Measurements from ENCODE around the gene LCLAT1. TPM values are rescaled to one million over a fixed set of nuclear protein-coding genes. Genes with fewer than 3 reads are reported as not detected.

LCLAT1 gene
- total and polyA plus RNA-seq, 2 donors (not counting 1 experiment from before 2014, with no cell fraction given), result 5.1 to 21.9 TPM

DNA sequence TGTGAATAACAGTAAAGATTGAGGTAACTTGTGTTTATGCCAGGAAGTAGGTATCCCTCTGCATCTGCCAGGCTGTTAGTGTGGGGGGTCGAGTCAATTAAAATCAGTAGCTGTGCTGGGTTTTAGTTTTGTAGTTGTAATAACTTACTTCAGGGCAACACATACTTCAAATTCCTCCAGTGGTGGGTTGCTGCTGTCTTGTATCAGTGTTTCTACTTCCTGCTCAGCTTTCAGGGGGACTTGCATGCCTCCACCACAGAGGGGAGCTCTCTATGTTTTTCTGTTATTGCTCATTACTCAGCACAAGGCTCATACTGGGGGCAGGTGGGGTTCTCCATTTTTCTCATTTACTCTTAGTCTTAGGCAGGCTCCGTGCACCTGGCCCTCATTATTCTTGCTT is 223.4 kb downstream of the LCLAT1 start:
- POLR2A ChIA-PET, result no interaction called here
- H3K9me3 ChIP-seq (ENCODE audit: control extremely low read depth in 1 of 3, control insufficient read depth in 2 of 3, insufficient read depth in 1 of 3, low read length in 2 of 3), result peaks cover 2 to 37% (median 28%) of the 10 kb centered on the region in 3 donors

DNA sequence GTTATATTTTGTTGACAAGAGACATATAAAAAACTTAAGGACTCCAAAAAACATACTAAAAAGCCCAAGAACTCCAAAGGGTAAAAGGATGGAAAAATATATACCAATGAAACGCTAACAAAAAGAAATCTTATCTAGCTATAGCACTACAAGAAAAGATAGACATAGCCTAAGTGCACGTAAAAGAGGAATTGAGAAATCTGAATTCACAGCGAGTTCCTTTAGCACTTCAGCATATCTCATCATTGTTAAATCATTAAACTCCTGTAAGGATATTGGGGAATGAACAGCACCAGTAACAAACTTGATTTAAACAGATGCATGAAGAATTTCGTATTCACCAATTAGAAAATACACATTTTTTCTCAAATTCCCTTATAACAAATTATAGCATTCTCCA is 226.1 kb downstream of the LCLAT1 start:
- H4K20me1 ChIP-seq (ENCODE audit: control insufficient read depth, insufficient read depth, low read length, poor library complexity, severe bottlenecking), result no peaks in the 10 kb centered on the region
- ChIA-PET CTCF (no interaction called here), POLR2A (no interaction called here)
- no peak overlapping the region for H3K4me2 ChIP-seq (replicated peaks; ENCODE audit: low read depth, low read length, poor library complexity, severe bottlenecking)
- WGBS (ENCODE audit: insufficient coverage), result no CpG with 5 or more reads among the region's 4 CpGs
- H3K4me3 Mint-ChIP-seq, result no peak overlapping the region
- no peaks in the 10 kb centered on the region for H3K36me3 ChIP-seq (replicated peaks in 1 of 2; ENCODE audit: control extremely low read depth in 1 of 2, control insufficient read depth in 1 of 2, extremely low read depth in 1 of 2, insufficient read depth in 2 of 2, low read length in 1 of 2)
- H2AFZ ChIP-seq (ENCODE audit: insufficient read depth, low read depth, low read length, poor library complexity, severe bottlenecking), result no peak overlapping the region
- intact Hi-C loops (cut with micrococcal nuclease), result no loop called here
- H3K27ac Mint-ChIP-seq, result no peak overlapping the region
- peaks cover 15% of the 10 kb centered on the region for H3K27me3 Mint-ChIP-seq
- no peak overlapping the region for H3K9ac ChIP-seq (ENCODE audit: low read length)
- no peaks in the 10 kb centered on the region for H3K79me2 ChIP-seq (ENCODE audit: control insufficient read depth, insufficient read depth, low read length)
- DNase-seq, result no peak
- H3K4me1 Mint-ChIP-seq, result peaks cover 4% of the 10 kb centered on the region
- H3K4me1 ChIP-seq (ENCODE audit: control insufficient read depth in 2 of 2, insufficient read depth in 2 of 2, low read length in 2 of 2), result no peaks in the 10 kb centered on the region
- H3K9me3 Mint-ChIP-seq (ENCODE audit: insufficient read depth), result peaks cover 7% of the 10 kb centered on the region
- ATAC-seq (ENCODE audit: low read depth), result no peak
- H3K4me3 ChIP-seq (ENCODE audit: control extremely low read depth in 1 of 5, extremely low read depth in 1 of 5, insufficient read depth in 1 of 5, low read depth in 2 of 5, low read length in 4 of 5), result no peak overlapping the region
- no peak overlapping the region for H3K27ac ChIP-seq (ENCODE audit: low read length in 2 of 2)
- H3K9me3 ChIP-seq (ENCODE audit: control extremely low read depth in 1 of 3, control insufficient read depth in 2 of 3, insufficient read depth in 1 of 3, low read length in 2 of 3), result peaks cover 3 to 20% (median 13%) of the 10 kb centered on the region in 3 donors
- TF ChIP-seq, protein P1, sequence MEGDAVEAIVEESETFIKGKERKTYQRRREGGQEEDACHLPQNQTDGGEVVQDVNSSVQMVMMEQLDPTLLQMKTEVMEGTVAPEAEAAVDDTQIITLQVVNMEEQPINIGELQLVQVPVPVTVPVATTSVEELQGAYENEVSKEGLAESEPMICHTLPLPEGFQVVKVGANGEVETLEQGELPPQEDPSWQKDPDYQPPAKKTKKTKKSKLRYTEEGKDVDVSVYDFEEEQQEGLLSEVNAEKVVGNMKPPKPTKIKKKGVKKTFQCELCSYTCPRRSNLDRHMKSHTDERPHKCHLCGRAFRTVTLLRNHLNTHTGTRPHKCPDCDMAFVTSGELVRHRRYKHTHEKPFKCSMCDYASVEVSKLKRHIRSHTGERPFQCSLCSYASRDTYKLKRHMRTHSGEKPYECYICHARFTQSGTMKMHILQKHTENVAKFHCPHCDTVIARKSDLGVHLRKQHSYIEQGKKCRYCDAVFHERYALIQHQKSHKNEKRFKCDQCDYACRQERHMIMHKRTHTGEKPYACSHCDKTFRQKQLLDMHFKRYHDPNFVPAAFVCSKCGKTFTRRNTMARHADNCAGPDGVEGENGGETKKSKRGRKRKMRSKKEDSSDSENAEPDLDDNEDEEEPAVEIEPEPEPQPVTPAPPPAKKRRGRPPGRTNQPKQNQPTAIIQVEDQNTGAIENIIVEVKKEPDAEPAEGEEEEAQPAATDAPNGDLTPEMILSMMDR (IDR thresholded peaks at IDR 0.05), result no peak
- no peak for TF ChIP-seq EZH2 (IDR thresholded peaks at IDR 0.05; ENCODE audit: borderline replicate concordance, insufficient read depth, low read depth, low read length, poor library complexity, severe bottlenecking)
- H3K27me3 ChIP-seq (replicated peaks in 1 of 4; ENCODE audit: control extremely low read depth in 1 of 4, control insufficient read depth in 3 of 4, insufficient read depth in 4 of 4, low read length in 3 of 4), result peaks cover 0 to 3% (median 0%) of the 10 kb centered on the region in 4 experiments

More for the DNA sequence above, 223.4 kb downstream of the LCLAT1 start:
- H2AFZ ChIP-seq (ENCODE audit: insufficient read depth, low read depth, low read length, poor library complexity, severe bottlenecking), result no peak overlapping the region
- H3K4me1 Mint-ChIP-seq, result no peaks in the 10 kb centered on the region
- TF ChIP-seq, protein P1 (IDR thresholded peaks at IDR 0.05), result no peak
- no peak for TF ChIP-seq EZH2 (IDR thresholded peaks at IDR 0.05; ENCODE audit: borderline replicate concordance, insufficient read depth, low read depth, low read length, poor library complexity, severe bottlenecking)
- DNase-seq (no peak), ATAC-seq (ENCODE audit: low read depth) (no peak)
- WGBS (ENCODE audit: insufficient coverage), result 100% methylated on average over 1 of the region's 2 CpGs
- CTCF ChIA-PET, result no interaction called here
- intact Hi-C loops (cut with micrococcal nuclease), result no loop called here
- H3K4me3 Mint-ChIP-seq, result no peak overlapping the region
- H4K20me1 ChIP-seq (ENCODE audit: control insufficient read depth, insufficient read depth, low read length, poor library complexity, severe bottlenecking), result no peaks in the 10 kb centered on the region
- no peak overlapping the region for H3K9ac ChIP-seq (ENCODE audit: low read length)
- H3K27me3 Mint-ChIP-seq, result peaks cover 15% of the 10 kb centered on the region
- peaks cover 0 to 3% (median 0%) of the 10 kb centered on the region in 4 experiments for H3K27me3 ChIP-seq (replicated peaks in 1 of 4; ENCODE audit: control extremely low read depth in 1 of 4, control insufficient read depth in 3 of 4, insufficient read depth in 4 of 4, low read length in 3 of 4)
- no peak overlapping the region for H3K27ac ChIP-seq (ENCODE audit: low read length in 2 of 2)
- no peaks in the 10 kb centered on the region for H3K36me3 ChIP-seq (replicated peaks in 1 of 2; ENCODE audit: control extremely low read depth in 1 of 2, control insufficient read depth in 1 of 2, extremely low read depth in 1 of 2, insufficient read depth in 2 of 2, low read length in 1 of 2)
- H3K4me2 ChIP-seq (replicated peaks; ENCODE audit: low read depth, low read length, poor library complexity, severe bottlenecking), result no peak overlapping the region
- H3K27ac Mint-ChIP-seq, result no peak overlapping the region
- H3K4me1 ChIP-seq (ENCODE audit: control insufficient read depth in 2 of 2, insufficient read depth in 2 of 2, low read length in 2 of 2), result no peaks in the 10 kb centered on the region
- no peak overlapping the region for H3K4me3 ChIP-seq (ENCODE audit: control extremely low read depth in 1 of 5, extremely low read depth in 1 of 5, insufficient read depth in 1 of 5, low read depth in 2 of 5, low read length in 4 of 5)
- no peaks in the 10 kb centered on the region for H3K79me2 ChIP-seq (ENCODE audit: control insufficient read depth, insufficient read depth, low read length)
- H3K9me3 Mint-ChIP-seq (ENCODE audit: insufficient read depth), result peaks cover 13% of the 10 kb centered on the region

Data from B cell (primary cell).